GM19372 (cell line): Measurements from ENCODE around the gene ACO1.

Experiments
- ATAC-seq: cut with Tn5 transposase; IDR thresholded peaks from one replicate; pipeline ENCODE4 v1.9.1; 2021; ENCODE audit warnings: mild to moderate bottlenecking, low read depth, moderate library complexity; ENCODE audit not compliant: unreplicated experiment

Gene ACO1

GRCh38 chr9:32483343-32483742 lies 98.9 kb downstream of the ACO1 start:
- ATAC-seq = no peak

GRCh38 chr9:32486839-32487562 lies 102.6 kb downstream of the ACO1 start:
- ATAC-seq = no peak

GRCh38 chr9:32487981-32488380 lies 103.5 kb downstream of the ACO1 start:
- ATAC-seq = no peak

- ATAC-seq = no peak
Observed at GRCh38 chr9:32490601-32491000, 106.2 kb downstream of the ACO1 start.

- no peak for ATAC-seq
Observed at GRCh38 chr9:32497921-32498320, 113.5 kb downstream of the ACO1 start.

- no peak for ATAC-seq
Observed at GRCh38 chr9:32500768-32501167, 116.3 kb downstream of the ACO1 start.

- ATAC-seq = no peak
Observed at GRCh38 chr9:32501868-32502267, 117.4 kb downstream of the ACO1 start.

- no peak for ATAC-seq
Observed at GRCh38 chr9:32502464-32502863, 118.0 kb downstream of the ACO1 start.

DNA sequence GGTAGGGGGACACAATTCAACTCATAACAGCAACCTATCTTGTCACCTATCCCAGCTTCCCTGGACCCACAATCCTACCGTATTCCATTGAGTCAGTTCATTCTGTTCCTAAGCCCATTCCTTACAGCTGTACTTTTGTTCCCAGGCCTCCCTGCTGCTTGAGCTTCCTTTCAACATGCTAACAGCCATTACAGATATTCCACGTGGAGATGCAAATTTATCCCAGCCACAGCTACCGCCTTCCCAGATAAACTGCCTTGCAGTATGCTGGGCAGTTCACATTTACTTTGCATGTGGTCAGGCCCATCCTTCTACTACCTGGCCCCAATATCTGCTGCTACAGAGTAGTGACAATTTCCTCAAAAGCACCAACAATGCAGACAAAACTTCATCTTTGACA lies 118.6 kb downstream of the ACO1 start:
- ATAC-seq = no peak
